ENCODE measurements around the gene ATG9A.

The ATG9A gene

DNA sequence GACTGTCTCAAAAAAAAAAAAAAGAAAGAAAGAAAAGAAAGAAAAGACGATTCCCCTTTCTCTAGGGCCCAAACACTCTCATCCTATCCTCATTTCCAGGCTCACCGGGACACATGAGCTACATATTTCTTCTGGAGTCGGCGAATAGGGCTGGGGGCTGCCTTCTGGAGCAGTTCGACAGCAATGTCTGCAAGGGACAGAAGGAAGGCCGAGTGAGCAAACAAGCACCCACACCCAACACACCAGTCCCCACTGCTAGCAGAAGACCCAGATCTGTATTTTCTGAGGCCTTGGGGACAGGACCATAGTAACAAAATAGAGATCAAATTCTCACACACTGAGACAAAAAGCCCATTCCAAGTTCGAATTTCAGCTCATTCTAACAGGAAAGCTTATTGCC lies 54.0 kb downstream of the ATG9A start:
- no peak for DNase-seq

- DNase-seq, result no peak
Measured at GRCh38 chr2:219174801-219175200, 54.6 kb downstream of the ATG9A start.

DNA sequence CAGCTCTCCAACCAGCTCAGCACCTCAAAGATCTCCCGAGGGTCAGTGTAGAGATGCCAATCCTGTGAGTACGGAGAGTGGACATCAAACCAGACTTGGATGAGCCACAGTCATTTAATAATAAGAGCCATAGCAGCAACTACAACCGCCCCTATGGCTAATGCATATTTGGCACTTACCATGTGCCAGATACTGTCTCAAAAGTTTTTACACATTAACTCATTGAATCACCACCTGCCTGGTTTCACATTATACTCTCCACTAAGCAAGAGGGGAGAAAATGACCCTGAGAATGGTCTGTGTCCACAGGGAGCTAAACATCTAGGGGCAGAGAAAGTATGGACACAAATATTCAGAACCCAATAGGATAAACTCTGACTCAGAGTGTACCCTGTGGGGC lies 55.3 kb downstream of the ATG9A start:
- no peak for DNase-seq

- DNase-seq, result no peak
Measured at GRCh38 chr2:219173176-219173575, 56.3 kb downstream of the ATG9A start.

GRCh38 chr2:219172231-219173154 lies 56.9 kb downstream of the ATG9A start:
- DNase-seq, result no peak

DNA sequence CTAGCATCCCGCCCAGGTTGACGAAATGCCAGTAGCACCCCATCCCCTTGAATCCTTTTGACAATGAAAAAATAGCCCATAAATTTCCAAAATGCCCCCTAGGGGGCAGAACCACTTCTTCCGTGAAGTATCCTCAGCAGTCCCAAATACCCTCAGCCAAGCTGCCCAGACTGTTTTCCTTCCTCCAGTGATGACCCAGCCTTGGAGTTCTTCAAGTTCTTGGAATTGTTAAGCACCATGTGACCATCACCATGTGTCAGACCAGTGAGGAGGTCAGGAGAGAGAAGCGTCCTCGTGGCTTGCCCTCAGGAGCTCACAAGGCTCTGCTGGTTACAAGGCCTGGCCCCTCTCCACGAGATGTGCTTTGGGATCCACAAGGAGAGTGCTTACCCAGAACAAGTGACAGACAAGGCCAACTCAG lies 58.2 kb downstream of the ATG9A start:
- no peak for DNase-seq

GRCh38 chr2:219169930-219170654 lies 59.3 kb downstream of the ATG9A start, which contains the start of gene SLC23A3:
Gene SLC23A3 (minus strand): TSS chr2:219170029. CDS start chr2:219169984, 45 bp downstream.
- DNase-seq, result no peak

All from NCI-H524 treated with DMSO at 0.1 percent for 48 hours (cell line).